Measurements from ENCODE around the gene GPR137. TPM values are rescaled to one million over a fixed set of nuclear protein-coding genes. Genes with fewer than 3 reads are reported as not detected.

Gene GPR137
- total and polyA plus RNA-seq, 7 donors = 12.2 to 35.0 (median 17.4) TPM

DNA sequence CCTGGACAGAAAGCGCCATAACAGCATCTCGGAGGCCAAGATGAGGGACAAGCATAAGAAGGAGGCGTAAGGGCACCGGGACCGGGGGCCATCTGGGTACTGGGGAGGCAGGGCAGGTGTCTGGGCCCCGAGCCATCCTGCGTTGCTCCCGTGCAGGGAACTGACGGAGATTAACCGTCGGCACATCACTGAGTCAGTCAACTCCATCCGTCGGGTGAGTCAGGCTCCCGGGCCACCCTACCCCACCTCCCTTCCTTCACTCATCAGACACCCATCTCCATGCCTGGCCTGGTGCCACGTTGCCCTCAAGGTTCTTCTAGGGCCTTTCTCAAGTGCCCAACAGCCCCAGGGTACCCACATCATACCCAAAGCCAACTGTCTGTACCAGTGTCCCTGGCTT, 19.3 kb upstream of the GPR137 start:
- TF ChIP-seq, protein P1, sequence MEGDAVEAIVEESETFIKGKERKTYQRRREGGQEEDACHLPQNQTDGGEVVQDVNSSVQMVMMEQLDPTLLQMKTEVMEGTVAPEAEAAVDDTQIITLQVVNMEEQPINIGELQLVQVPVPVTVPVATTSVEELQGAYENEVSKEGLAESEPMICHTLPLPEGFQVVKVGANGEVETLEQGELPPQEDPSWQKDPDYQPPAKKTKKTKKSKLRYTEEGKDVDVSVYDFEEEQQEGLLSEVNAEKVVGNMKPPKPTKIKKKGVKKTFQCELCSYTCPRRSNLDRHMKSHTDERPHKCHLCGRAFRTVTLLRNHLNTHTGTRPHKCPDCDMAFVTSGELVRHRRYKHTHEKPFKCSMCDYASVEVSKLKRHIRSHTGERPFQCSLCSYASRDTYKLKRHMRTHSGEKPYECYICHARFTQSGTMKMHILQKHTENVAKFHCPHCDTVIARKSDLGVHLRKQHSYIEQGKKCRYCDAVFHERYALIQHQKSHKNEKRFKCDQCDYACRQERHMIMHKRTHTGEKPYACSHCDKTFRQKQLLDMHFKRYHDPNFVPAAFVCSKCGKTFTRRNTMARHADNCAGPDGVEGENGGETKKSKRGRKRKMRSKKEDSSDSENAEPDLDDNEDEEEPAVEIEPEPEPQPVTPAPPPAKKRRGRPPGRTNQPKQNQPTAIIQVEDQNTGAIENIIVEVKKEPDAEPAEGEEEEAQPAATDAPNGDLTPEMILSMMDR (IDR thresholded peaks at IDR 0.05) = no peak
- TF ChIP-seq POLR2AphosphoS5 (IDR thresholded peaks at IDR 0.05) = no peak
- no peak for TF ChIP-seq EP300 (IDR thresholded peaks at IDR 0.05)
- TF ChIP-seq POLR2A (IDR thresholded peaks at IDR 0.05) = no peak
- Histone ChIP-seq H3K9me3 (no peaks in the 10 kb centered on the region), H3K36me3 (peaks cover 0 to 49% (median 25%) of the 10 kb centered on the region in 4 donors), H3K27ac (no peak overlapping the region), H3K27me3 (no peaks in the 10 kb centered on the region), H3K4me3 (no peak overlapping the region), H3K4me1 (peaks cover 0 to 25% (median 21%) of the 10 kb centered on the region in 4 donors)
- intact Hi-C loops (cut with DNase I) = no loop called here
- no peak for DNase-seq
- WGBS, 2 donors = 92 to 95% methylated on average over 15 of the region's 15 CpGs

DNA sequence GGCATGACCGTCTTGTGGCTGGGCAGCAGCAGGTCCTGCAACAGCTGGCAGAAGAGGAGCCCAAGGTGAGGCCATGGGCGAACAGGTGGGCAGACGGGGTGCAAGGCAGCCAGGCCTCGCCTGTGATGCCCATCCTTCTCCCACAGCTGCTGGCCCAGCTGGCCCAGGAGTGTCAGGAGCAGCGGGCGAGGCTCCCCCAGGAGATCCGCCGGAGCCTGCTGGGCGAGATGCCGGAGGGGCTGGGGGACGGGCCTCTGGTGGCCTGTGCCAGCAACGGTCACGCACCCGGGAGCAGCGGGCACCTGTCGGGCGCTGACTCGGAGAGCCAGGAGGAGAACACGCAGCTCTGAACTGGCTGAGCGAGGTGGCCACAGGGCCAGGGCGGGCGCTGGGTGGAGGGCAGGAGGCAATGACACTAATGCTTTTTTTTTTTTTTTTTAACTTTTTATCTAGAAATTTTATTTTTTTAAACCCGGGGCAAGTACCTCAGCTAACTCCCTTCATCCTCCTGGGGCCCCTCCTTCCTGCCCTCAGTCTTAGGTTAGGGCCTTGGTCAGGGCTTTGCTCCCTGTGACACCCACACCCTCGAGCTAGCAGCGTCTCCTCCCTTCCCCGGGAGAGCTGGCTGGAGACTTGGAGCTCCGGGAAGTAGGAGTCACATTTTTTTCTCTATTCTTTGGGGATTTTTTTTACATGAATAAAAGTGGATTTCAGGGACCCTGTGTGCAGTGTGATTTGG, 18.3 kb upstream of the GPR137 start:
- H3K9me3 ChIP-seq = no peaks in the 10 kb centered on the region
- H3K27me3 ChIP-seq = no peaks in the 10 kb centered on the region
- TF ChIP-seq POLR2A (IDR thresholded peaks at IDR 0.05) (no peak), POLR2AphosphoS5 (IDR thresholded peaks at IDR 0.05) (no peak), EP300 (IDR thresholded peaks at IDR 0.05) (no peak)
- TF ChIP-seq, protein P1 (IDR thresholded peaks at IDR 0.05) = no peak
- DNase-seq = no peak
- WGBS, 2 donors = 58 to 78% methylated on average over 27 of the region's 27 CpGs
- intact Hi-C loops (cut with DNase I) = no loop called here
- H3K27ac ChIP-seq = peak overlapping the region; percentile 87 to 99 (median 96)
- H3K4me3 ChIP-seq = no peak overlapping the region
- peaks cover 0 to 39% (median 19%) of the 10 kb centered on the region in 4 donors for H3K36me3 ChIP-seq
- peaks cover 0 to 34% (median 30%) of the 10 kb centered on the region in 4 donors for H3K4me1 ChIP-seq

DNA sequence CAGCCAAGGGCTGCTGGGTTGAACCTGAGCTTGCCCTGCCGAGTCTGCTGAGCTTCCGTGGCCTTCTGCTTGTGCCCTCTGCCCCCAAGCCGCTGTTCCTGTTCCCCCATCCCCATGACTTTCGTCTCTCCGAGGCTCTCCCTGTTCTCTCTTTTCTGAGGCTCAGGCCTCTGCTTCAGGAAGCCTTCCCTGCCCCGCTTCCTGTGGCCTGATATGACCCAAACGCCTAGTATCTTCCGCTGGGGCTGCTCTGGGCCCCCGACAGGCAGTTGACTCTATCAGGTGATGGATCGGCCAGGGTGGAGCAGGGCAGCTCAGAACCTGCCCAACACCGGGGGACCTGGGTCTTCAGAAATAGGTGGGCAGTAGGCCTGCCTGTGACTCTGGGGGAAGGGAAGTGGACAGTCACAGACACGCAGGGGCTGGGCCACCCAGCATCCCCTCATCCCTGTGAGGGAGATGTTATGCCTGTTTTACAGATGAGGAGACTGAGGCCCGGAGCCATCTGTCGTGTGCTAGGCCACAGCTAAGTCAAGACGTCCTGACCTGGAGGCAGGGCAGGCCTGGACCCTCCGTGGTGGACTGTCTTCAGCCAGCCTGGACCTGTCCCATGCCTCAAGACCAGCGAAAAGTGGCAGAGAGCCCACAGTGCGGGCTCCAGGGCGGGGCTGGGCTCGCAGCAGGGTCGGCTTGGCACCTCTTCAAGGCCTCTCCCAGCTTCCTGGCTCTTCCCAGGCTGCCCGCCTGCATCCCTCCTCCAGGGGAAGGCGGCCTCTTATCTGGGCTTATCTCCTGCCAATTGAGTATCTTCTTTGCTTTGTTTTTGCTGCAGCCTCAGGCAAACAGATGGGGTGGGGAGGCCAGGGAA, 17.4 kb upstream of the GPR137 start:
- 32 to 48% methylated on average over 23 of the region's 23 CpGs for WGBS, 2 donors
- Histone ChIP-seq H3K9me3 (no peaks in the 10 kb centered on the region), H3K27me3 (no peaks in the 10 kb centered on the region), H3K4me1 (peaks cover 0 to 37% (median 31%) of the 10 kb centered on the region in 4 donors), H3K4me3 (peak overlapping the region; percentile 53 to 94 (median 78)), H3K36me3 (peaks cover 0 to 31% (median 12%) of the 10 kb centered on the region in 4 donors), H3K27ac (peak overlapping the region; percentile 87 to 99 (median 96))
- DNase-seq = peak; percentile 86
- TF ChIP-seq POLR2AphosphoS5 (IDR thresholded peaks at IDR 0.05) (no peak), POLR2A (IDR thresholded peaks at IDR 0.05) (no peak), EP300 (IDR thresholded peaks at IDR 0.05) (no peak)
- TF ChIP-seq, protein P1 (IDR thresholded peaks at IDR 0.05) = no peak
- intact Hi-C loops (cut with DNase I) = no loop called here

DNA sequence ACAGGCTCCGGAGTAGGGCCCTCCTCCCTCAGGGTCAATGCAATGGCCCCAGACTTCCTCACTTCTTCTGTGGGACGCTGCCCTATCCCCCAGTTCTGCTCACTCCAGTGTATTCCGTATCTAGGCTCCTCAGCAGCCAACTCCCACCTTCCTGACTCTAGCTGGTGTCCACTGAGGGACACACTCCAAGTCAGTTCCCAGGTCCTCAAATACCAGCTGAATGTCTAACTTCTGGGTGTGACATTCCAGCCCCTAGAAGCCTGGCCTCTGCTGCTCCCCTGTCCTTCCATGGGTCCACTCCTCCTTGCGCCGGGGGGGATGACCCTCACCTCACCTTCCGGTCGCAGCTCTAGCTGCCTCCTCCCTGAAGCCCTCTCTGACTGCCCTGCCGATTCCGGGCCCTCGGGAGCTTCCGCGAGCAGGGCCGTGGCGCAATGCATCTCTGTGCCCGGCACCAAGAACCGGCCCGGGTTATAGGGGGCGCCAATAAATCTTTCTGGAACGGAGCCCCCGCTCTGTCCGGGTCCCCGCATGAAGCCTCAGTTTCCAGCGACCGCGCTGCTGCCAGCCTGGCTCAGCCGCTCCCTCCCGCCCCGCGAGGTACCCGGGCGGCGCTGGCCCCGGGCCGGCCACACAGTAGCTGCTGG, 16.6 kb upstream of the GPR137 start:
- Histone ChIP-seq H3K9me3 (no peaks in the 10 kb centered on the region), H3K4me1 (peaks cover 0 to 37% (median 31%) of the 10 kb centered on the region in 4 donors), H3K4me3 (peak overlapping the region; percentile 53 to 94 (median 78)), H3K27ac (peak overlapping the region; percentile 87 to 99 (median 96)), H3K36me3 (peaks cover 0 to 24% (median 12%) of the 10 kb centered on the region in 4 donors), H3K27me3 (no peaks in the 10 kb centered on the region)
- WGBS, 2 donors = 1 to 3% methylated on average over 34 of the region's 34 CpGs
- DNase-seq = peak; percentile 92
- TF ChIP-seq POLR2AphosphoS5 (IDR thresholded peaks at IDR 0.05) (peak in 2 of 4 donors; percentile 0 to 35), EP300 (IDR thresholded peaks at IDR 0.05) (no peak)
- intact Hi-C loops (cut with DNase I) = loop anchor here (1.0 kb wide), 1 partner anchor 17 kb away; no protein-coding TSS in a partner anchor
